IPS-18a (cell line): Measurements from ENCODE around the gene GGTLC3.
"Not testable (repeated sequence)": the region's sequence is repeated elsewhere in the genome, so short reads cannot be mapped to it uniquely, and the experiment has no call there.

Experiments
- H3K27ac ChIP-seq: one replicate; pipeline ENCODE4 v1.5.1; 2013; ENCODE audit warnings: low read length
- H3K27me3 ChIP-seq: one replicate; pipeline ENCODE4 v1.6.1; 2013; ENCODE audit warnings: mild to moderate bottlenecking, low read length; ENCODE audit not compliant: control insufficient read depth, insufficient read depth
- H3K36me3 ChIP-seq: one replicate; pipeline ENCODE4 v1.6.1; 2013; ENCODE audit warnings: low read depth, low read length; ENCODE audit not compliant: control insufficient read depth
- H3K4me1 ChIP-seq: one replicate; pipeline ENCODE4 v1.6.1; 2013; ENCODE audit warnings: low read depth, low read length; ENCODE audit not compliant: control insufficient read depth
- H3K4me3 ChIP-seq: one replicate; pipeline ENCODE4 v1.5.1; 2013; ENCODE audit warnings: low read length
- H3K9ac ChIP-seq: one replicate; pipeline ENCODE4 v1.6.1; 2013; ENCODE audit warnings: mild to moderate bottlenecking, low read length, moderate library complexity
- H3K9me3 ChIP-seq: one replicate; pipeline ENCODE4 v1.6.1; 2013; ENCODE audit warnings: low read depth, low read length; ENCODE audit not compliant: control insufficient read depth

GGTLC3 gene

GRCh38 chr22:18518061-18518460 is at the start of gene GGTLC3:
TSS of gene GGTLC3 (minus strand) at chr22:18518161. CDS start at chr22:18517897, 264 bp downstream.
- not testable (repeated sequence) for H3K4me1 ChIP-seq, H3K27ac ChIP-seq, H3K9me3 ChIP-seq, H3K9ac ChIP-seq, H3K4me3 ChIP-seq, H3K36me3 ChIP-seq, H3K27me3 ChIP-seq

DNA sequence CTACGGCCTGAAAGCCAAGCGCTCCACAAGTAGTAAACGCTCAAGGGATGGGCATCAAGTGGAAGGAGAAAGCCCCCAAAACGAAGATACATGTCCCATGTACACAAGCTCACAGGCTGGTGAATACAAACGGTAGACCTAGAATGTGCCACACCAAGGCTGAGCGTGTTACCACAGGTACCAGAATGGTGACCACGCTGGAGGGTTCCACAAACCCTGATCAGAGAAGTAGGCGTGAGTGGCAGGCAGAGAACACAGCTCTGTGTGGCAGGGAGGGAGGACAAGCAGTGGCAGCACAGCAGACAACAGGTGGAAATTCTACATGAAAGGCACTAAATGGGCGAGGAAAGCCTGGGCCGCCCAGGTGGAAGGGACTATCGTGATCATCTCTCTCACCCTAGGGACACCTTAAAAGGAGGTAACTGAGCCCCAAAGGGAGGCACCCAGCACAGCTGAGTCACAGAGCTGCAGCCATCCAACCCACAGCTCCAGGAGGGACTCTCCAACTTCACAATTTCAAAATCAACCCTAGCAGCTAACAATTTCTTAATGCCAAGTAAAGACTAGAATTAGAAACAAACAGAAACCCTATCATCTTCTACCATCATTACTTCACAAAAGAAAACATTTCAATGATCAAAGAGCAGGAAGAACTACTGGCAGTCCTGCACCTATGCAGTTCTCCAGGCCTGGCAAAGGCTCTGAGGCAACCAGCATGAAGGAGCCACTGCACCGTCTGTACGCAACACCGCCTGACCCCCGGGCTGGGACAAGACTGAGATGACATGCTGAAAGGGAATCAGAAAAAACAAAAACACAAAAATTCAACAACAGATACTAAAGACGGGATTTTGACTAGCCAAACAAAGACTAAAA is 42.4 kb upstream of the GGTLC3 start:
- H3K9ac ChIP-seq, H3K4me3 ChIP-seq, H3K36me3 ChIP-seq, H3K27me3 ChIP-seq, H3K27ac ChIP-seq, H3K4me1 ChIP-seq, H3K9me3 ChIP-seq: not testable (repeated sequence)

- H3K36me3 ChIP-seq, H3K4me3 ChIP-seq, H3K4me1 ChIP-seq, H3K9ac ChIP-seq, H3K27me3 ChIP-seq, H3K27ac ChIP-seq, H3K9me3 ChIP-seq: not testable (repeated sequence)
Observed at GRCh38 chr22:18558939-18559338, 41.0 kb upstream of the GGTLC3 start.

DNA sequence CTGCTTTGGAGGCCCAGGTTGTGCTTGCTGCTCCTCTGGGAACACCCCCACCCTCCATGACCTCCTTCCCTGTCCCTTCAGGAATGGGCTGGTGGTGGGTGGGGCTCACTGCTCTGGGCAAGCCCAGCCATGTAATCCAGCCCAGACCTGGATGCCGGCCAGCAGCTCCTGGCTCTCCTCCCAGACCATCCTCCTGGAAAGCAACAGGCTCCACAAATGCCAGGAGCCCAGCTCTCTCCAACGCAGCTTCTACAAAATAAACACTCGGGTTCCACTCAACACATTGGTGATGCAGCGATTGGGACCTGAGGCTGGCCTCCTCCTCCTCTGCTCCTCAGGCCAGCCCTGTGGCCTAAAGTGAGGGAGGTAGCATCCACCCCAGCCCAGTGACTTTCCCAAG is 40.6 kb upstream of the GGTLC3 start:
- H3K36me3 ChIP-seq, H3K9me3 ChIP-seq, H3K9ac ChIP-seq, H3K4me3 ChIP-seq, H3K27ac ChIP-seq, H3K27me3 ChIP-seq, H3K4me1 ChIP-seq: not testable (repeated sequence)

- H3K27me3 ChIP-seq: not testable (repeated sequence)
Observed at GRCh38 chr22:18554280-18555256, 36.6 kb upstream of the GGTLC3 start.

GRCh38 chr22:18552839-18553597 is 35.1 kb upstream of the GGTLC3 start:
- H3K4me3 ChIP-seq, H3K36me3 ChIP-seq, H3K27me3 ChIP-seq, H3K9ac ChIP-seq, H3K27ac ChIP-seq, H3K4me1 ChIP-seq, H3K9me3 ChIP-seq: not testable (repeated sequence)

More at GRCh38 chr22:18554280-18555256, 36.6 kb upstream of the GGTLC3 start:
- not testable (repeated sequence) for H3K36me3 ChIP-seq, H3K9me3 ChIP-seq, H3K4me3 ChIP-seq, H3K9ac ChIP-seq, H3K27ac ChIP-seq, H3K4me1 ChIP-seq

DNA sequence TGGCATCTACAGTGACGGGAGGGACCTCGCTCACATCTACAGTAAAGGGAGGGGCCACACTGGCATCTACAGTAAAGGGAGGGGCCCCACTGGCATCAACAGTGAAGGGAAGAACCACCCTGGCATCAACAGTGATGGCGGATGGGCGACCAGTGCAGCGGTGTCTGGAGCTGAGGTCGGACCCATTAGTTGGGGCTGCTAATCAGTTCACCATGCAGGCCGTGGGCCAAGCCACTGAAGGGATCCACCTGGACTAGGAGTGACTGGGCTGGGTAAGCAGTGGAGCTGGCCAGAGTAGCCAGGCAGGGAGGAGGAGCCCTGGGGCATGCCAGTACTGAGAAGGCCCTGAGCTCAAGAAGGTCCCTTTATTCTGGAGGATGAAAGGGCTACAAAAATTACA is 33.1 kb upstream of the GGTLC3 start:
- H3K36me3 ChIP-seq, H3K9me3 ChIP-seq, H3K27ac ChIP-seq: not testable (repeated sequence)

DNA sequence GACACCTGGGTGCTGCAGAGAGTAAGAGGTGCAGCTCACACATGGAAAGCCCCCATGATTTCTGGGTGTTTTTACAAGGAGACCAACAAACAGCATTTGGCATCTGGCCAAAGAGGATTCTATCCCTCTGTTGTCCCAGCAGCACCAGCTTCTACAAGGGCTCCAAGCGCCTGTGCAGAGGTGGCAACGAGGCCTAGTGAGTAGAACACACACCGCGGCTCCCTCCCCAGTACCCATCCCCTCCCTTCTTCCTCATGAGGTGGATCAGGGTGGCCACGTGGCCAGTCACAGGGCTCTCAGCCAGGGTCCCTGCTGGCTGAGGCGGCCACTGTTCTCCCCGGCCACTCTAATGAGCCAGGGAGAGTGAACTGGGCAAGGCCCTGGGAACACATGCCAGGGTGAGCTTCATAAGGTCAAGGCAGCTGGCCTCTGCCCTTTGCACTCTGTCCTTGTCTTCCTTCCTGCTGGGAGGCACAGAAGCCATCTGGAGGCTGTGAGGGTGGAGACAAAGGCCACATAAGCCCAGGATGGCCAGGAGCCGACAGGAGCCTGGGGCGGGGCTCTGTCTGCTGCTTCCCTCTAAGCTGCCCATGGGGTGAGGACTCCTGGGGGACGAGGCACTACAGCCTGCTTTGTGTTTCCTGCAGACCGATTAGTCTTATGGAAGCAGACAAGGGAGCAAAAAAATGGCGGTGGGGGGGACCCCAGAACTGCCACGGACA is 31.7 kb upstream of the GGTLC3 start:
- not testable (repeated sequence) for H3K27me3 ChIP-seq, H3K9ac ChIP-seq

More for the DNA sequence above, 33.1 kb upstream of the GGTLC3 start:
- H3K4me3 ChIP-seq, H3K4me1 ChIP-seq, H3K9ac ChIP-seq, H3K27me3 ChIP-seq: not testable (repeated sequence)

GRCh38 chr22:18544615-18545014 is 26.7 kb upstream of the GGTLC3 start:
- H3K9me3 ChIP-seq, H3K27me3 ChIP-seq, H3K27ac ChIP-seq, H3K4me3 ChIP-seq, H3K9ac ChIP-seq, H3K36me3 ChIP-seq, H3K4me1 ChIP-seq: not testable (repeated sequence)

More for the DNA sequence above, 31.7 kb upstream of the GGTLC3 start:
- not testable (repeated sequence) for H3K36me3 ChIP-seq, H3K9me3 ChIP-seq, H3K27ac ChIP-seq, H3K4me3 ChIP-seq, H3K4me1 ChIP-seq

GRCh38 chr22:18543400-18543799 is 25.4 kb upstream of the GGTLC3 start:
- not testable (repeated sequence) for H3K27ac ChIP-seq, H3K9ac ChIP-seq, H3K36me3 ChIP-seq, H3K4me3 ChIP-seq, H3K4me1 ChIP-seq, H3K9me3 ChIP-seq, H3K27me3 ChIP-seq

- not testable (repeated sequence) for H3K9ac ChIP-seq, H3K4me3 ChIP-seq, H3K27ac ChIP-seq, H3K4me1 ChIP-seq, H3K27me3 ChIP-seq, H3K36me3 ChIP-seq, H3K9me3 ChIP-seq
Observed at GRCh38 chr22:18539994-18540393, 22.0 kb upstream of the GGTLC3 start.
